Ishikawa (cell line): ENCODE data around the gene ACTN2.

ENCODE experiments used
- CEBPB ChIP-seq: IDR thresholded peaks from 2 replicates; pipeline ENCODE4 v1.6.1; 2012
- CREB1 ChIP-seq: IDR thresholded peaks from 2 replicates; pipeline ENCODE4 v1.6.1; 2012; ENCODE audit warnings: low read depth
- EGR1 ChIP-seq: IDR thresholded peaks from 2 replicates; pipeline ENCODE4 v1.6.1; 2012
- EP300 ChIP-seq: IDR thresholded peaks from 2 replicates; pipeline ENCODE4 v1.6.1; 2012; ENCODE audit warnings: borderline replicate concordance
- FOXM1 ChIP-seq: IDR thresholded peaks from 2 replicates; pipeline ENCODE4 v1.6.1; 2012; ENCODE audit warnings: low read depth, borderline replicate concordance
- MAX ChIP-seq: IDR thresholded peaks from 2 replicates; pipeline ENCODE4 v1.6.1; 2012
- NFIC ChIP-seq: IDR thresholded peaks from 2 replicates; pipeline ENCODE4 v1.6.1; 2012
- RAD21 ChIP-seq: IDR thresholded peaks from 2 replicates; pipeline ENCODE4 v1.6.1; 2012; ENCODE audit warnings: low read depth
- REST ChIP-seq: IDR thresholded peaks from 2 replicates; pipeline ENCODE4 v1.6.1; 2012; ENCODE audit warnings: low read depth, mild to moderate bottlenecking
- TAF1 ChIP-seq: IDR thresholded peaks from 2 replicates; pipeline ENCODE4 v1.6.1; 2012; ENCODE audit warnings: low read depth, mild to moderate bottlenecking
- TCF12 ChIP-seq: IDR thresholded peaks from 2 replicates; pipeline ENCODE4 v1.6.1; 2012; ENCODE audit warnings: low read depth
- TEAD4 ChIP-seq: IDR thresholded peaks from 2 replicates; pipeline ENCODE4 v1.6.1; 2012
- USF1 ChIP-seq: IDR thresholded peaks from 2 replicates; pipeline ENCODE4 v1.6.1; 2012
- YY1 ChIP-seq: IDR thresholded peaks from 2 replicates; pipeline ENCODE4 v1.6.1; 2012; ENCODE audit warnings: low read depth
- ZBTB7A ChIP-seq: IDR thresholded peaks from 2 replicates; pipeline ENCODE4 v1.6.1; 2012; ENCODE audit warnings: low read depth

ACTN2 gene

GRCh38 chr1:236759252-236759859 lies 73.1 kb downstream of the ACTN2 start:
- TF ChIP-seq CEBPB (no peak), RAD21 (peak; percentile 45)

GRCh38 chr1:236760480-236760879 lies 74.2 kb downstream of the ACTN2 start:
- no peak for TF ChIP-seq TCF12
- TF ChIP-seq CREB1, result no peak
- TF ChIP-seq TAF1, result no peak
- TF ChIP-seq FOXM1, result no peak
- TF ChIP-seq EP300, result no peak
- no peak for TF ChIP-seq NFIC
- TF ChIP-seq USF1, result no peak
- TF ChIP-seq REST, result no peak
- no peak for TF ChIP-seq MAX
- no peak for TF ChIP-seq EGR1

DNA sequence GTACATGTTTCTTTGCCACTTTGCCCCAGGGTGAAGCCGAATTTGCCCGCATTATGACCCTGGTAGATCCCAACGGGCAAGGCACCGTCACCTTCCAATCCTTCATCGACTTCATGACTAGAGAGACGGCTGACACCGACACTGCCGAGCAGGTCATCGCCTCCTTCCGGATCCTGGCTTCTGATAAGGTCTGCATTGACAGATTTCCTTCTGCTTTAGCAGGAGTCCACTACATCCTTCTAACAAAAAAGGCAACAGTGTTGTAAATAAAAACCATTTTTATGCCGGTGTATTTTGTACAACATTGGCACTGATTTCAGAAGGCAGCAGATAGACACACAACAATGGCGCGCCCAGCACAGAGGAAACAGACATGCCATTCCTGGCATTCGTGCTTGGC lies 74.7 kb downstream of the ACTN2 start:
- TF ChIP-seq CEBPB (no peak), TAF1 (no peak), YY1 (no peak), MAX (no peak), NFIC (no peak), CREB1 (no peak), ZBTB7A (no peak), TCF12 (no peak), FOXM1 (no peak), REST (no peak), EP300 (no peak), USF1 (no peak), EGR1 (no peak), RAD21 (no peak), TEAD4 (no peak)

DNA sequence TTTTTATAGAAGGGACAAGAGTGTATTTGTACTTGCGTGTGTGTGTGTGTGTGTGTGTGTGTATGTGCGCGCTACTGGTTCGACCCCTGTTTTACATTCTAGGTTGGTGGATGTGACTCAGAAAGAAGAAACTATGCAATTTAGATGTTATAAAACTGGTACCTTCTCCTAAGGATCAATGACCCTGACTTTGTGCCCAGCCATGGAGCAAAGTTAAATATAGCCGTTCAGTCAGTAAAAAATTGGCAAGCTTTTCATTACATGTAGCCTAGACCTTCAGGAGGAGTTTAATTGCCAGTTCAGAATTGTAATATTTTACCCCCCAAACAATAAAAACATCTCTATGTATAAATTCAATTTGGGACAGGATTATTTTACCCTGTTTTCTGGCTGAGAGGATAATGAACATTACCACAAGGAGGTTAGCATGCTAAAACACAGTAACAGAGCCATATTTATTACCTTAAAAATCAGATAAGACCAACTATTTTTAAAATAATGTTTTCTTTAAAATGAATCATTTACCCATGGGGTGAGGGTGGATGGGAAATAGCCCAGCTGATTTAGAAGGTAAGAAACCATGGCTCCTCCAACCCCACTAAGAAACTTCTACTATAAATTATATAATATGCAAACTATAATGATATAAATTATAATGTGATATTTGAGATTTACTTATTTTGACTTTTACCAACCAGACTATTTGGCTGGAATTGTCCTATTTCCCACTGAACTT lies 75.3 kb downstream of the ACTN2 start:
- TF ChIP-seq TCF12, result no peak
- TF ChIP-seq RAD21, result no peak
- no peak for TF ChIP-seq USF1
- TF ChIP-seq CEBPB, result no peak
- TF ChIP-seq YY1, result no peak
- TF ChIP-seq MAX, result no peak

GRCh38 chr1:236762410-236762809 lies 76.1 kb downstream of the ACTN2 start:
- no peak for TF ChIP-seq FOXM1
- TF ChIP-seq ZBTB7A, result no peak
- no peak for TF ChIP-seq CEBPB
- no peak for TF ChIP-seq TEAD4
- TF ChIP-seq YY1, result no peak
- TF ChIP-seq MAX, result no peak
- TF ChIP-seq USF1, result no peak
- TF ChIP-seq EGR1, result no peak
- no peak for TF ChIP-seq CREB1
- TF ChIP-seq NFIC, result no peak
- TF ChIP-seq RAD21, result no peak
- TF ChIP-seq TAF1, result no peak
- no peak for TF ChIP-seq EP300
